Karpas-422 (cell line): ENCODE measurements around the gene P4HA2. TPM values are rescaled to one million over a fixed set of nuclear protein-coding genes. Genes with fewer than 3 reads are reported as not detected.

Experiments used
- DNase-seq: peaks from one replicate; pipeline ENCODE4 v3.0.0-alpha.2; 2015
- H2AFZ ChIP-seq: fragments of 200-600 bp; sonication (generic); 2 replicates; pipeline ENCODE4 v1.6.1; 2014; ENCODE audit warnings: antibody characterized with exemption, low read length, mixed read lengths
- H3K27ac ChIP-seq: fragments of 200-600 bp; sonication (generic); 2 replicates; pipeline ENCODE4 v1.5.1; 2014; ENCODE audit warnings: mild to moderate bottlenecking, low read length, moderate library complexity
- H3K27me3 ChIP-seq: fragments of 200-600 bp; sonication (generic); 2 replicates; pipeline ENCODE4 v1.6.1; 2014; ENCODE audit warnings: low read length, mixed read lengths
- H3K36me3 ChIP-seq: fragments of 200-600 bp; sonication (generic); 2 replicates; pipeline ENCODE4 v1.6.1; 2014; ENCODE audit warnings: low read length, mixed read lengths; ENCODE audit not compliant: insufficient read depth
- H3K4me1 ChIP-seq: fragments of 200-600 bp; sonication (generic); 2 replicates; pipeline ENCODE4 v1.6.1; 2014; ENCODE audit warnings: mild to moderate bottlenecking, low read length, mixed read lengths
- H3K4me2 ChIP-seq: fragments of 200-600 bp; sonication (generic); 2 replicates; pipeline ENCODE4 v1.6.1; 2014; ENCODE audit warnings: low read length, low read depth, mild to moderate bottlenecking; ENCODE audit not compliant: poor library complexity, severe bottlenecking
- H3K4me3 ChIP-seq: fragments of 200-600 bp; sonication (generic); 2 replicates; pipeline ENCODE4 v1.5.1; 2014; ENCODE audit warnings: mild to moderate bottlenecking, antibody characterized with exemption, low read length, mixed read lengths
- H3K79me2 ChIP-seq: fragments of 200-600 bp; sonication (generic); 2 replicates; pipeline ENCODE4 v1.6.1; 2014; ENCODE audit warnings: mild to moderate bottlenecking, low read length, mixed read lengths
- H3K9ac ChIP-seq: fragments of 200-600 bp; sonication (generic); 2 replicates; pipeline ENCODE4 v1.6.0; 2014; ENCODE audit warnings: low read length
- H3K9me2 ChIP-seq: fragments of 200-600 bp; sonication (generic), shearing (Covaris generic); replicated peaks from 2 replicates; pipeline ENCODE4 v1.6.0; 2014; ENCODE audit warnings: mild to moderate bottlenecking, low read length, moderate library complexity; ENCODE audit not compliant: insufficient read depth
- H3K9me3 ChIP-seq: fragments of 300-700, 200-600 bp; sonication (generic); 2 replicates; pipeline ENCODE4 v1.6.1; 2014; ENCODE audit warnings: low read length, mixed read lengths
- H4K20me1 ChIP-seq: fragments of 200-600 bp; sonication (generic); 2 replicates; pipeline ENCODE4 v1.6.1; 2014; ENCODE audit warnings: mild to moderate bottlenecking, antibody characterized with exemption, low read length, low read depth; ENCODE audit not compliant: insufficient read depth
- total RNA-seq: library from RNA; depleted of rRNA; stranded (reverse); fragments of >200 nt; shearing (Covaris generic); gene quantifications from 2 replicates; pipeline ENCODE4 v1.2.3, GENCODE V29; 2014; ENCODE audit warnings: low replicate concordance

P4HA2 gene
- total RNA-seq, 1 experiment from 2014 or later = not detected

- Histone ChIP-seq H3K4me3 (no peak overlapping the region), H3K9me3 (no peaks in the 10 kb centered on the region), H3K27me3 (no peaks in the 10 kb centered on the region), H4K20me1 (no peaks in the 10 kb centered on the region), H3K4me1 (peaks cover 20% of the 10 kb centered on the region), H3K4me2 (no peak overlapping the region), H3K9ac (no peak overlapping the region), H3K9me2 (no peaks in the 10 kb centered on the region), H3K36me3 (no peaks in the 10 kb centered on the region), H3K79me2 (no peaks in the 10 kb centered on the region), H3K27ac (no peak overlapping the region), H2AFZ (no peak overlapping the region)
- no peak for DNase-seq
Observed at GRCh38 chr5:132198571-132198970, 29.1 kb downstream of the P4HA2 start.

- Histone ChIP-seq H3K79me2 (no peaks in the 10 kb centered on the region), H2AFZ (no peak overlapping the region), H3K4me1 (peaks cover 16% of the 10 kb centered on the region), H3K9me2 (no peaks in the 10 kb centered on the region), H3K27ac (no peak overlapping the region), H3K9ac (no peak overlapping the region), H3K27me3 (no peaks in the 10 kb centered on the region), H3K4me3 (no peak overlapping the region), H3K36me3 (no peaks in the 10 kb centered on the region), H3K9me3 (no peaks in the 10 kb centered on the region), H3K4me2 (no peak overlapping the region), H4K20me1 (no peaks in the 10 kb centered on the region)
- no peak for DNase-seq
Observed at GRCh38 chr5:132195727-132196126, 31.9 kb downstream of the P4HA2 start.

GRCh38 chr5:132193165-132193694, 34.4 kb downstream of the P4HA2 start:
- Histone ChIP-seq H4K20me1 (no peaks in the 10 kb centered on the region), H3K27me3 (no peaks in the 10 kb centered on the region), H3K9me2 (no peaks in the 10 kb centered on the region), H3K79me2 (no peaks in the 10 kb centered on the region), H3K4me2 (no peak overlapping the region), H3K4me3 (no peak overlapping the region), H3K27ac (no peak overlapping the region), H3K4me1 (peaks cover 29% of the 10 kb centered on the region), H3K9ac (no peak overlapping the region), H3K36me3 (no peaks in the 10 kb centered on the region), H2AFZ (no peak overlapping the region), H3K9me3 (no peaks in the 10 kb centered on the region)
- DNase-seq = no peak

GRCh38 chr5:132190161-132190817, 37.4 kb downstream of the P4HA2 start:
- H3K4me2 ChIP-seq = peak overlapping the region; percentile 39
- no peaks in the 10 kb centered on the region for H4K20me1 ChIP-seq
- H3K9ac ChIP-seq = no peak overlapping the region
- no peak overlapping the region for H3K4me3 ChIP-seq
- H3K79me2 ChIP-seq = no peaks in the 10 kb centered on the region
- no peaks in the 10 kb centered on the region for H3K9me3 ChIP-seq
- H3K4me1 ChIP-seq = peaks cover 29% of the 10 kb centered on the region
- DNase-seq = peak; percentile 80
- no peaks in the 10 kb centered on the region for H3K36me3 ChIP-seq
- H2AFZ ChIP-seq = no peak overlapping the region
- no peaks in the 10 kb centered on the region for H3K27me3 ChIP-seq
- H3K27ac ChIP-seq = no peak overlapping the region
- H3K9me2 ChIP-seq = no peaks in the 10 kb centered on the region

- H3K27ac ChIP-seq = no peak overlapping the region
Observed at GRCh38 chr5:132184588-132184987, 43.1 kb downstream of the P4HA2 start.

GRCh38 chr5:132183723-132184122, 43.9 kb downstream of the P4HA2 start:
- H4K20me1 ChIP-seq = no peaks in the 10 kb centered on the region
- no peak overlapping the region for H3K4me3 ChIP-seq
- H3K27me3 ChIP-seq = no peaks in the 10 kb centered on the region
- H3K27ac ChIP-seq = no peak overlapping the region
- no peak overlapping the region for H2AFZ ChIP-seq
- no peaks in the 10 kb centered on the region for H3K9me3 ChIP-seq
- no peaks in the 10 kb centered on the region for H3K9me2 ChIP-seq
- H3K4me1 ChIP-seq = no peaks in the 10 kb centered on the region
- no peaks in the 10 kb centered on the region for H3K79me2 ChIP-seq
- H3K36me3 ChIP-seq = no peaks in the 10 kb centered on the region
- no peak for DNase-seq
- no peak overlapping the region for H3K9ac ChIP-seq
- no peak overlapping the region for H3K4me2 ChIP-seq

More at GRCh38 chr5:132184588-132184987, 43.1 kb downstream of the P4HA2 start:
- Histone ChIP-seq H2AFZ (no peak overlapping the region), H3K79me2 (no peaks in the 10 kb centered on the region), H3K9me3 (no peaks in the 10 kb centered on the region), H3K36me3 (no peaks in the 10 kb centered on the region), H3K4me3 (no peak overlapping the region), H3K4me2 (no peak overlapping the region), H3K4me1 (peaks cover 2% of the 10 kb centered on the region), H3K9ac (no peak overlapping the region), H3K9me2 (no peaks in the 10 kb centered on the region), H3K27me3 (no peaks in the 10 kb centered on the region), H4K20me1 (no peaks in the 10 kb centered on the region)
- peak; percentile 73 for DNase-seq

GRCh38 chr5:132182359-132183040, 45.2 kb downstream of the P4HA2 start:
- H2AFZ ChIP-seq = no peak overlapping the region
- no peaks in the 10 kb centered on the region for H3K4me1 ChIP-seq
- H4K20me1 ChIP-seq = no peaks in the 10 kb centered on the region
- no peaks in the 10 kb centered on the region for H3K9me2 ChIP-seq
- no peaks in the 10 kb centered on the region for H3K79me2 ChIP-seq
- H3K4me3 ChIP-seq = no peak overlapping the region
- H3K27ac ChIP-seq = no peak overlapping the region
- H3K27me3 ChIP-seq = no peaks in the 10 kb centered on the region
- no peaks in the 10 kb centered on the region for H3K9me3 ChIP-seq
- DNase-seq = no peak
- H3K36me3 ChIP-seq = no peaks in the 10 kb centered on the region
- no peak overlapping the region for H3K4me2 ChIP-seq
- no peak overlapping the region for H3K9ac ChIP-seq

GRCh38 chr5:132181011-132181629, 46.5 kb downstream of the P4HA2 start:
- Histone ChIP-seq H3K9ac (no peak overlapping the region), H3K27ac (no peak overlapping the region), H4K20me1 (no peaks in the 10 kb centered on the region)

More at GRCh38 chr5:132181011-132181629, 46.5 kb downstream of the P4HA2 start:
- no peaks in the 10 kb centered on the region for H3K9me2 ChIP-seq
- H3K4me1 ChIP-seq = peaks cover 8% of the 10 kb centered on the region
- H3K27me3 ChIP-seq = no peaks in the 10 kb centered on the region
- H3K4me2 ChIP-seq = no peak overlapping the region
- H3K9me3 ChIP-seq = no peaks in the 10 kb centered on the region
- DNase-seq = no peak
- no peak overlapping the region for H3K4me3 ChIP-seq
- H3K79me2 ChIP-seq = no peaks in the 10 kb centered on the region
- H3K36me3 ChIP-seq = no peaks in the 10 kb centered on the region
- no peak overlapping the region for H2AFZ ChIP-seq
